Transverse colon (tissue), 4 donors: ENCODE measurements around the gene CEACAM21. TPM values are rescaled to one million over a fixed set of nuclear protein-coding genes. Genes with fewer than 3 reads are reported as not detected.

ENCODE experiments used
- DNase-seq: peaks from one replicate; pipeline ENCODE4 v3.0.0-alpha.2; 2019
- H3K27ac ChIP-seq, 4 donors: fragments of 200-600 bp; sonication (generic); 2 replicates each; pipeline ENCODE4 v1.5.1; 2016 to 2018; ENCODE audit warnings: inconsistent platforms in 4 of 4
- H3K27me3 ChIP-seq: fragments of 200-600 bp; sonication (generic); 2 replicates; pipeline ENCODE4 v1.5.1; 2017; ENCODE audit warnings: inconsistent platforms
- H3K36me3 ChIP-seq, 4 donors: fragments of 200-600 bp; sonication (generic); 2 replicates each; pipeline ENCODE4 v1.5.1; 2017 to 2019; ENCODE audit warnings: inconsistent platforms in 4 of 4
- H3K4me1 ChIP-seq, 4 donors: fragments of 200-600 bp; sonication (generic); 2 replicates each; pipeline ENCODE4 v1.5.1; 2017 to 2020; ENCODE audit warnings: inconsistent platforms in 4 of 4
- H3K4me3 ChIP-seq, 4 donors: fragments of 200-600 bp; sonication (generic); 1 replicate in 1 of 4; 2 replicates in 3 of 4; pipeline versions ENCODE4 v1.5.1 to v1.6.1; 2017 to 2019; ENCODE audit warnings: inconsistent platforms in 4 of 4
- H3K9me3 ChIP-seq, 2 donors: fragments of 200-600 bp; sonication (generic); 2 replicates each; pipeline ENCODE4 v1.5.1; 2017 to 2019; ENCODE audit warnings: inconsistent platforms in 2 of 2
- EP300 ChIP-seq: sonication (generic); formaldehyde crosslinking; IDR thresholded peaks from one replicate; pipeline ENCODE4 v1.6.1; 2017; ENCODE audit warnings: antibody characterized with exemption, low read depth
- POLR2A ChIP-seq: fragments of 450-650 bp; IDR thresholded peaks from one replicate; pipeline ENCODE4 v1.6.1; 2016; ENCODE audit warnings: antibody characterized with exemption, mild to moderate bottlenecking, moderate library complexity
- POLR2AphosphoS5 ChIP-seq, 3 donors: sonication (generic); formaldehyde crosslinking; IDR thresholded peaks; one replicate each; pipeline ENCODE4 v1.6.1; 2016; ENCODE audit warnings: antibody characterized with exemption in 3 of 3
- WGBS, 2 donors: methylation state at CpG; one replicate each; pipeline ENCODE4 v1.1.5; 2018; ENCODE audit warnings: low coverage in 1 of 2; 5-methylcytosine and 5-hydroxymethylcytosine counted together
- in situ Hi-C, 4 donors: fragments of 200-750 bp; cut with MboI; loops; one replicate each; pipeline versions ENCODE4 v1.15.0 to v1.15.1; 2017; ENCODE audit warnings: low sequenced_read_pairs in 3 of 4, low pct_ligation_motif_present in 1 of 4, low pct_unique_long_range_greater_than_20kb in 1 of 4
- intact Hi-C: fragments of 100-400 bp; cut with DNase I; formaldehyde crosslinking; loops from one replicate; pipeline ENCODE4 v1.15.1; 2023; ENCODE audit warnings: low total_unique reads
- total RNA-seq, 4 donors: library from RNA; depleted of rRNA; stranded (reverse); fragments of >200 nt; gene quantifications; one replicate each; pipeline ENCODE4 v1.1.0, GENCODE V29; 2016
- TF ChIP-seq, protein P1 (sequence below), 5 experiments: fragments of 200-600 bp in 3 of 5; fragments of 450-650 bp in 2 of 5; sonication (generic) in 3 of 5; IDR thresholded peaks; 1 replicate in 2 of 5; 2 replicates in 3 of 5; pipeline ENCODE4 v1.5.1; 2016 to 2017; ENCODE audit warnings: antibody characterized with exemption in 5 of 5, inconsistent platforms in 3 of 5, mild to moderate bottlenecking in 2 of 5, moderate library complexity in 1 of 5

CEACAM21 gene
- total RNA-seq, 4 donors from 2014 or later, result 0.41 to 1.1 (median 0.95) TPM; not detected in 1

DNA sequence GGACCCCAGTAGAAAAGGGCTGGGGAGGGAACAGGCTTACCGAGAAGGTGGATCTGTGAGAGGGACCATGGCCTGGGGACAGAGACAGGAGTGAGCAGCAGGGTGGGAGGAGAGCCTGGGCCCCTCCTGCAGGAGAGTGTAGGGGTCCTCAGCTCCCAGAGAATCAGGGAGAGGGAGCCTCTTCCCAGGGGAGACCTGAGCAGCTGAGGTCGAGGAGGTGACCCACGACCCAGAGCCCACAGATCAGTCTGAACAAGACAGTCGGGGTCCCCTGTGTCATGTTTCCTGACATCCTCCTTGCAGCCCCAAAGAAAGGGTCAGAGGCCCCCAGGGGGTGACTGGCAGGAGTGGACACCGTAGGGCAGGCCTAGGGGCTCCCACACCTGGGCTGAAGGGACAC lies 44.2 kb downstream of the CEACAM21 start:
- H3K36me3 ChIP-seq, result no peaks in the 10 kb centered on the region
- no peaks in the 10 kb centered on the region for H3K4me1 ChIP-seq
- intact Hi-C loops, result no loop called here
- no peak overlapping the region for H3K4me3 ChIP-seq
- H3K27ac ChIP-seq, result no peak overlapping the region
- no peak for DNase-seq
- WGBS, 2 donors, result 59% methylated on average over 5 of the region's 5 CpGs; no CpG with 5 or more reads in 1 of the 2 donors
- no peaks in the 10 kb centered on the region for H3K9me3 ChIP-seq
- TF ChIP-seq POLR2AphosphoS5 (IDR thresholded peaks at IDR 0.05) (no peak), POLR2A (no peak), EP300 (no peak)
- TF ChIP-seq, protein P1, sequence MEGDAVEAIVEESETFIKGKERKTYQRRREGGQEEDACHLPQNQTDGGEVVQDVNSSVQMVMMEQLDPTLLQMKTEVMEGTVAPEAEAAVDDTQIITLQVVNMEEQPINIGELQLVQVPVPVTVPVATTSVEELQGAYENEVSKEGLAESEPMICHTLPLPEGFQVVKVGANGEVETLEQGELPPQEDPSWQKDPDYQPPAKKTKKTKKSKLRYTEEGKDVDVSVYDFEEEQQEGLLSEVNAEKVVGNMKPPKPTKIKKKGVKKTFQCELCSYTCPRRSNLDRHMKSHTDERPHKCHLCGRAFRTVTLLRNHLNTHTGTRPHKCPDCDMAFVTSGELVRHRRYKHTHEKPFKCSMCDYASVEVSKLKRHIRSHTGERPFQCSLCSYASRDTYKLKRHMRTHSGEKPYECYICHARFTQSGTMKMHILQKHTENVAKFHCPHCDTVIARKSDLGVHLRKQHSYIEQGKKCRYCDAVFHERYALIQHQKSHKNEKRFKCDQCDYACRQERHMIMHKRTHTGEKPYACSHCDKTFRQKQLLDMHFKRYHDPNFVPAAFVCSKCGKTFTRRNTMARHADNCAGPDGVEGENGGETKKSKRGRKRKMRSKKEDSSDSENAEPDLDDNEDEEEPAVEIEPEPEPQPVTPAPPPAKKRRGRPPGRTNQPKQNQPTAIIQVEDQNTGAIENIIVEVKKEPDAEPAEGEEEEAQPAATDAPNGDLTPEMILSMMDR (IDR thresholded peaks at IDR 0.05), result no peak
- in situ Hi-C loops, result no loop called here
- H3K27me3 ChIP-seq, result no peaks in the 10 kb centered on the region

DNA sequence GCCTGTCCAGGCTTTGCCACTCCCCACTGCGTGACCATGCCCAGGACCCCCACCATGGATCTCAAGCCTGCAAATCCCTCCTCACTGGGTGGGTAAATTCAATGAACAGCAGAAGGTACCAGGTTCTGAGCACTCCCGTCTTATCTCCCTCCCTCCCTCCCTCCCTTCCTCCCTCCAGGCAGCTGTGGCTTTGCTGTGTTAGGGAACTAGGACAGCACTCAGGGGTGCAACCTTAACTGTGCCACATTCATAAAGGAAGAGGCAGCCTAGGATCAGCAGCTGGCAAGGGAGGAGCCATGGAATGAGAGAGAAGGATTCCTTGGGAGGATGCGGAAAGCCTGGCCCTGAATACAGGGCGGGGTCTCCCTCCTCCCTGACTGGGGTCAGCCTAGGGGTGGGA lies 45.3 kb downstream of the CEACAM21 start:
- no peak overlapping the region for H3K27ac ChIP-seq
- intact Hi-C loops, result no loop called here

DNA sequence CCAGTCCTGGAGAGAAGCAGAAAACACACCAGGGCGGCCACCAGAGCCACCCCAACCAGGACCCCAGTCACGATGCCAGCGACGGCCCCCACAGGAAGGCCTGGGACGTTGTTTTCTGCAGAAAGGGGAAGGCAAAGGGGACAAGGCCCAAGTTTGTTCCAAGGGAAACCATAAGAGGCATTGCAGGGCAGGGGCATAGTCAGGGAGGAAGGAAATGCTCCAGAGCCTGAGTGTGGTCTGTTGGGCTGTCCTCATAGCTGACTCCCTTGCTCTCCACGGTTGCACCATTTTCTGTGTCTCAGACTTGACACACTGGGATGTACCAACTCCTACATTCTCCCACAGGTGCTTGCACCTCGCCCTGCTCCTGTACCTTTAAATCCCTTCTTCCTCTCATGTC lies 45.7 kb downstream of the CEACAM21 start:
- Histone ChIP-seq H3K4me3 (no peak overlapping the region), H3K4me1 (no peaks in the 10 kb centered on the region), H3K9me3 (no peaks in the 10 kb centered on the region), H3K36me3 (no peaks in the 10 kb centered on the region), H3K27me3 (peaks cover 2% of the 10 kb centered on the region), H3K27ac (no peak overlapping the region)
- no peak for DNase-seq
- intact Hi-C loops (no loop called here), in situ Hi-C loops (no loop called here)
- WGBS, 2 donors, result 38 to 53% methylated on average over 3 to 7 of the region's 7 CpGs
- TF ChIP-seq EP300, result no peak

More for the DNA sequence above, 45.3 kb downstream of the CEACAM21 start:
- no peaks in the 10 kb centered on the region for H3K27me3 ChIP-seq
- H3K4me3 ChIP-seq, result no peak overlapping the region
- H3K9me3 ChIP-seq, result no peaks in the 10 kb centered on the region
- H3K36me3 ChIP-seq, result no peaks in the 10 kb centered on the region
- 38 to 58% methylated on average over 2 to 4 of the region's 4 CpGs for WGBS, 2 donors
- no peak for TF ChIP-seq POLR2A
- TF ChIP-seq, protein P1 (IDR thresholded peaks at IDR 0.05), result no peak
- no peak for TF ChIP-seq POLR2AphosphoS5 (IDR thresholded peaks at IDR 0.05)
- TF ChIP-seq EP300, result no peak
- in situ Hi-C loops, result no loop called here
- DNase-seq, result no peak
- H3K4me1 ChIP-seq, result no peaks in the 10 kb centered on the region

- 62 to 67% methylated on average over 1 to 4 of the region's 4 CpGs for WGBS, 2 donors
- Histone ChIP-seq H3K4me1 (no peaks in the 10 kb centered on the region), H3K27ac (no peak overlapping the region), H3K36me3 (no peaks in the 10 kb centered on the region), H3K9me3 (no peaks in the 10 kb centered on the region), H3K27me3 (peaks cover 14% of the 10 kb centered on the region), H3K4me3 (no peak overlapping the region)
- in situ Hi-C loops (no loop called here), intact Hi-C loops (no loop called here)
- DNase-seq, result no peak
- TF ChIP-seq EP300 (no peak), POLR2A (no peak), POLR2AphosphoS5 (IDR thresholded peaks at IDR 0.05) (no peak)
- TF ChIP-seq, protein P1 (IDR thresholded peaks at IDR 0.05), result no peak
Observed at GRCh38 chr19:41623360-41623759, 47.4 kb downstream of the CEACAM21 start.

DNA sequence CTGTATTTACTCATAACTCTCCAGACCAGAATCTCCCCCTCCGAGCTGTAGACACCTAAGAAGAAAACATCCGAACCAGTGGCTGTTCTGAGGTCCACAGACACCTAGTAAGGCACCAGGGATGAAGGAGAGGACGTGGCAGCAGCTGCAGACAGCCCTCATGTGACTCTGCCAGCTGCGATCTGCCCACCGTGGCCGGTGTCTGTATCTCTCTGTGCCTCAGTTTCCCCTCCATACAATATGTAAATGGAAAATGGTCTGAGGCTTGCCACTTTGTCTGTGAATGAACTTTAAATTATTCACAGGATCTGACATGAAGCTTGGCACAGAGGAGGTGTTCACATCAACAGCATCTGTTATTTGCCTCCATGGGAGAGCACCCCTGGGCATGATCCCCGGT lies 48.5 kb downstream of the CEACAM21 start:
- peaks cover 14% of the 10 kb centered on the region for H3K27me3 ChIP-seq
- no peaks in the 10 kb centered on the region for H3K4me1 ChIP-seq
- 40 to 64% methylated on average over 1 to 7 of the region's 7 CpGs for WGBS, 2 donors
- no peak for TF ChIP-seq EP300
- TF ChIP-seq, protein P1 (IDR thresholded peaks at IDR 0.05), result no peak
- TF ChIP-seq POLR2AphosphoS5 (IDR thresholded peaks at IDR 0.05), result no peak
- TF ChIP-seq POLR2A, result no peak
- H3K36me3 ChIP-seq, result no peaks in the 10 kb centered on the region
- H3K27ac ChIP-seq, result no peak overlapping the region
- H3K9me3 ChIP-seq, result no peaks in the 10 kb centered on the region
- no peak for DNase-seq
- H3K4me3 ChIP-seq, result no peak overlapping the region
- in situ Hi-C loops, result no loop called here
- intact Hi-C loops, result no loop called here
